ENCODE results near the gene SCG5. TPM values are rescaled to one million over a fixed set of nuclear protein-coding genes. Genes with fewer than 3 reads are reported as not detected.

SCG5 gene
- total RNA-seq, 1 experiment from 2014 or later, result 23.9 TPM

DNA sequence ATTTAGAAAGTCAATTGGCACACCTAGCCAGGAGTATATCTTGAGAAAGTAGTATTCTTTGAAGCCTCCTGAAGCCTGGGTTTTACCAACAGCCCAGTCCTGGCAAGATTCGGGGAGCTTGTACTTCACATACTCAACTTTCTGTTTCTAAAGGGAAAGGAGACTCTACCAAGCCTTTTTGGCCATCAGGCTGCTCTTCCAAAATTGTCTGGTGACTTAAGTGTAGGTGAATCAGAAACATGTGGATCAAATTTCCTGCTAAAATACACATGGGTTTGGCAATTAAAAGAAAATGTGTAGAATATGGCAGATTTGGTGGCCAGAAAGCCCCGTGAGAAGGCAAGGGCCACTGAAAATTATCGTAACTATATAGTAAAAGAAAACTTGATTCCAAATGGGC lies 60.4 kb downstream of the SCG5 start:
- H2BK15ac ChIP-seq (ENCODE audit: low read depth, low read length), result no peak overlapping the region
- H3K4me2 ChIP-seq (ENCODE audit: insufficient read depth, insufficient read length, low read length), result no peak overlapping the region
- Mint-ChIP-seq H3K4me3 (no peak overlapping the region), H3K9me3 (no peaks in the 10 kb centered on the region; a peak in 1 of 5 replicates), H3K36me3 (ENCODE audit: insufficient read depth in 1 of 3, low read depth in 3 of 3) (peaks cover 0 to 6% (median 0%) of the 10 kb centered on the region in 3 experiments; a peak in 1 of 7 replicates), H3K4me1 (peaks cover 12 to 14% of the 10 kb centered on the region in 2 experiments), H3K27me3 (ENCODE audit: low read depth) (no peaks in the 10 kb centered on the region; the same call in 1 of the 2 replicates), H3K27ac (no peak overlapping the region)
- H2BK120ac ChIP-seq (ENCODE audit: low read depth, low read length, poor library complexity, severe bottlenecking), result no peak overlapping the region
- H3K27ac ChIP-seq (ENCODE audit: insufficient read length, low read depth, low read length), result no peak overlapping the region
- no peaks in the 10 kb centered on the region for H3K27me3 ChIP-seq (ENCODE audit: insufficient read depth, low read length)
- H4K8ac ChIP-seq (replicated peaks; ENCODE audit: insufficient read length, low read depth, low read length), result no peak overlapping the region
- H3K23me2 ChIP-seq (ENCODE audit: insufficient read length, low read depth, low read length, poor library complexity, severe bottlenecking), result no peaks in the 10 kb centered on the region
- no peak overlapping the region for H4K91ac ChIP-seq (ENCODE audit: insufficient read length, low read depth, low read length)
- H3K4ac ChIP-seq (ENCODE audit: low read depth, low read length), result no peak overlapping the region
- no peak overlapping the region for H2BK5ac ChIP-seq (ENCODE audit: insufficient read length, low read length)
- no peaks in the 10 kb centered on the region for H3K79me2 ChIP-seq (ENCODE audit: insufficient read depth, low read length)
- no peaks in the 10 kb centered on the region for H3K9me3 ChIP-seq (ENCODE audit: control insufficient read depth, low read depth, low read length)
- no peaks in the 10 kb centered on the region for H3K79me1 ChIP-seq (ENCODE audit: insufficient read depth, low read depth, low read length, poor library complexity, severe bottlenecking)
- H4K20me1 ChIP-seq (ENCODE audit: control insufficient read depth, insufficient read depth, insufficient read length), result no peaks in the 10 kb centered on the region
- no peak overlapping the region for H4K5ac ChIP-seq (ENCODE audit: insufficient read length, low read depth, low read length)
- H2BK20ac ChIP-seq (ENCODE audit: low read depth, low read length, poor library complexity, severe bottlenecking), result no peak overlapping the region
- no peak overlapping the region for H3K14ac ChIP-seq (ENCODE audit: insufficient read depth, low read length)
- H3K56ac ChIP-seq (ENCODE audit: insufficient read length, low read depth, low read length), result no peak overlapping the region
- WGBS (ENCODE audit: extremely low coverage, insufficient read length, low lambda C conversion rate), result no CpG with 5 or more reads among the region's 3 CpGs
- no peak for TF ChIP-seq CTCF (conservative IDR thresholded peaks at IDR 0.05)
- H2AK5ac ChIP-seq (ENCODE audit: insufficient read length, low read length), result no peak overlapping the region
- no peak overlapping the region for H2AFZ ChIP-seq (ENCODE audit: low read length)
- H3T11ph ChIP-seq (ENCODE audit: low read length), result no peak overlapping the region
- no peak overlapping the region for H3K23ac ChIP-seq (ENCODE audit: insufficient read length, low read depth, low read length)
- no peak for DNase-seq
- no peak overlapping the region for H3K9ac ChIP-seq (ENCODE audit: extremely low read depth, insufficient read length, low read length)
- no peaks in the 10 kb centered on the region; the same call in 1 of the 2 replicates for H3K4me1 ChIP-seq (ENCODE audit: insufficient read depth, low read length)
- no peak overlapping the region for H3K18ac ChIP-seq (ENCODE audit: insufficient read length, low read depth, low read length)
- no peak overlapping the region for H2BK12ac ChIP-seq (ENCODE audit: insufficient read length, low read depth, low read length)

All from H9 (cell line).